Upper lobe of left lung (tissue), 4 donors: ENCODE data around the gene MSI2.

Experiments
- CTCF ChIP-seq, 6 experiments: fragments of 450-650 bp in 4 of 6; fragments of 200-600 bp in 2 of 6; sonication (generic) in 2 of 6; IDR thresholded peaks; one replicate each; pipeline ENCODE4 v1.5.1; 2016 to 2019; ENCODE audit warnings: antibody characterized with exemption in 6 of 6
- EP300 ChIP-seq, 4 donors: sonication (generic); formaldehyde crosslinking; IDR thresholded peaks; one replicate each; pipeline ENCODE4 v1.5.1; 2017; ENCODE audit warnings: antibody characterized with exemption in 4 of 4, control low read depth in 2 of 4
- POLR2AphosphoS5 ChIP-seq, 2 donors: sonication (generic); formaldehyde crosslinking; IDR thresholded peaks; one replicate each; pipeline ENCODE4 v1.5.1; 2017; ENCODE audit warnings: antibody characterized with exemption in 2 of 2

- TF ChIP-seq CTCF (IDR thresholded peaks at IDR 0.05), result no peak
- TF ChIP-seq POLR2AphosphoS5 (IDR thresholded peaks at IDR 0.05), result no peak
- TF ChIP-seq EP300 (IDR thresholded peaks at IDR 0.05), result no peak
Observed at GRCh38 chr17:57565176-57565575, 308.9 kb downstream of the MSI2 start.
